HL-60 (cell line): ENCODE data around the gene KCTD11.

Experiments used
- CTCF ChIP-seq: IDR thresholded peaks from one replicate; pipeline ENCODE4 v1.5.1; 2011; ENCODE audit warnings: low read length, control low read depth, inconsistent platforms; ENCODE audit not compliant: insufficient read depth
- GABPA ChIP-seq: IDR thresholded peaks from 2 replicates; pipeline ENCODE4 v1.6.1; 2012; ENCODE audit warnings: low read depth
- POLR2AphosphoS5 ChIP-seq: IDR thresholded peaks from 2 replicates; pipeline ENCODE4 v1.6.1; 2012; ENCODE audit warnings: low read depth
- REST ChIP-seq: IDR thresholded peaks from 2 replicates; pipeline ENCODE4 v1.6.1; 2012; ENCODE audit warnings: low read depth; ENCODE audit not compliant: insufficient replicate concordance
- SPI1 ChIP-seq: IDR thresholded peaks from 2 replicates; pipeline ENCODE4 v1.6.1; 2012; ENCODE audit warnings: low read depth, mild to moderate bottlenecking, borderline replicate concordance

GRCh38 chr17:7332111-7332510 lies 19.9 kb upstream of the KCTD11 start:
- no peak for TF ChIP-seq REST
- TF ChIP-seq CTCF: no peak
- no peak for TF ChIP-seq GABPA
- no peak for TF ChIP-seq SPI1
- TF ChIP-seq POLR2AphosphoS5: no peak
